ENCODE results near the gene MSLN.

Gene MSLN

GRCh38 chr16:754656-755055, 5.9 kb upstream of the MSLN start:
- H3K4me3 ChIP-seq (ENCODE audit: low read length) = no peak overlapping the region
- no peak for TF ChIP-seq CTCF (conservative IDR thresholded peaks at IDR 0.05; ENCODE audit: low read depth, low read length)
- DNase-seq (ENCODE audit: low read depth) = no peak

- DNase-seq (ENCODE audit: low read depth) = no peak
- TF ChIP-seq CTCF (conservative IDR thresholded peaks at IDR 0.05; ENCODE audit: low read depth, low read length) = no peak
- H3K4me3 ChIP-seq (ENCODE audit: low read length) = no peak overlapping the region
These were observed 4.1 kb upstream of the MSLN start for GRCh38 chr16:756428-756827.

GRCh38 chr16:759110-759910, 1.2 kb upstream of the MSLN start:
- no peak for DNase-seq (ENCODE audit: low read depth)
- no peak for TF ChIP-seq CTCF (conservative IDR thresholded peaks at IDR 0.05; ENCODE audit: low read depth, low read length)
- H3K4me3 ChIP-seq (ENCODE audit: low read length) = no peak overlapping the region

GRCh38 chr16:760065-760464, 469 bp upstream of the MSLN start:
- H3K4me3 ChIP-seq (ENCODE audit: low read length) = no peak overlapping the region
- TF ChIP-seq CTCF (conservative IDR thresholded peaks at IDR 0.05; ENCODE audit: low read depth, low read length) = no peak
- no peak for DNase-seq (ENCODE audit: low read depth)

GRCh38 chr16:761625-762513, 1.3 kb downstream of the MSLN start:
- H3K4me3 ChIP-seq (ENCODE audit: low read length) = no peak overlapping the region
- TF ChIP-seq CTCF (conservative IDR thresholded peaks at IDR 0.05; ENCODE audit: low read depth, low read length) = no peak
- DNase-seq (ENCODE audit: low read depth) = no peak

- TF ChIP-seq CTCF (conservative IDR thresholded peaks at IDR 0.05; ENCODE audit: low read depth, low read length) = no peak
- no peak overlapping the region for H3K4me3 ChIP-seq (ENCODE audit: low read length)
- DNase-seq (ENCODE audit: low read depth) = no peak
These were observed 2.2 kb downstream of the MSLN start for GRCh38 chr16:762595-763268.

Measured in retinal pigment epithelial cell (primary cell).